GM18861 (cell line): ENCODE measurements around the gene TMCO4.

ENCODE experiments used
- ATAC-seq: cut with Tn5 transposase; IDR thresholded peaks from one replicate; pipeline ENCODE4 v1.9.1; 2021; ENCODE audit not compliant: unreplicated experiment

TMCO4 gene

DNA sequence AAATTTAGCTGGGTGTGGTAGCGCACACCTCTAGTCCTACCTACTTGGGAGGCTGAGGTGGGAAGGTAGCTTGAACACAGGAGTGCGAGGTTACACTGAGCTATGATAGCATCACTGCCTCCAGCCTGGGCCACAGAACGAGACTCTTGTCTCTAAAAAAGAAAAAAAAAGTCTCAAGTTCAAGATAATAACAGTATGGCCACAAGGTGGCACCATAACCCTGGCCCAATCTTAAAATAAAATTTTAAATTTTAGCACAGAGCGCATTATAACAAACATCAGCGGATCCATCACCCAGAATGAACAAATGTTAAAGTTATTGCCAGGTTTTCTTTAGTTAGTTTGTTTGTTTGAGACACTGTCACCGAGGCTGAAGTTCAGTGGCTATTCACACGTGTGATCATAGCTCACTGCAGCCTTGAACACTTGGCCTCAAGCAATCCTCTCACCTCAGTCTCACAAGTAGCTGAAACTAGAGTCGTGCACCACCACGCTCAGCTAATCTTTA, 137.9 kb downstream of the TMCO4 start:
- ATAC-seq: no peak

GRCh38 chr1:19658186-19658585, 141.5 kb downstream of the TMCO4 start:
- ATAC-seq: no peak

DNA sequence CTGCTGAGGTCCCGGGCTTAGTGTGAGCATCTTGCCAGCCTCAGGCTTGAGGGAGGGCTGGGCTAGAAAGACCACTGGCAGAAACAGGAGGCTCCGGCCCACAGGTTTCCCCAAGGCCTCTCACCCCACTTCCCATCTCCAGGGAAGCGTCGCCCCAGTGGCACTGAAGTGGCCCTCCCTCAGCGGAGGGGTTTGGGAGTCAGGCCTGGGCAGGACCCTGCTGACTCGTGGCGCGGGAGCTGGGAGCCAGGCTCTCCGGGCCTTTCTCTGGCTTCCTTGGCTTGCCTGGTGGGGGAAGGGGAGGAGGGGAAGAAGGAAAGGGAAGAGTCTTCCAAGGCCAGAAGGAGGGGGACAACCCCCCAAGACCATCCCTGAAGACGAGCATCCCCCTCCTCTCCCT, 142.2 kb downstream of the TMCO4 start:
- no peak for ATAC-seq

GRCh38 chr1:19656780-19657466, 142.8 kb downstream of the TMCO4 start:
- ATAC-seq: no peak

GRCh38 chr1:19656134-19656779, 143.5 kb downstream of the TMCO4 start:
- no peak for ATAC-seq

DNA sequence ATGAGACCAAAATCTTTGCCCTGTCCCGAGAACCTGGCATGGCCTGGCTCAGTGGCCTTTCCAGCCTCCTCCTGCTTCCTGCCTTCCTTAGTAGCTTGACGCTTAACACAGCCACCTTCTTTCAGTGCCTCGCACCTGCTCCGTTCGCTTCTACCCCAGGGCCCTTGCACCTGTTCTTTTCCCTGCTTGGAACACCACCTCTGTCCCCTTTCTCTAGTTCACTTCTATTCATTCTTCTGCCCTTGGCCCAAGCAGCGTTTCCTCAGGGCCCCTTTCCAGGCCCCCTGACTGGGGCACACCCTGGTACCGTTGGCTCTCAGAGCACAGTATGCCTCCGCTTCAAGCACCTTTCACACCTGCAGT, 144.0 kb downstream of the TMCO4 start:
- ATAC-seq: no peak

- ATAC-seq: no peak
These were observed 144.6 kb downstream of the TMCO4 start for GRCh38 chr1:19654886-19655717.

DNA sequence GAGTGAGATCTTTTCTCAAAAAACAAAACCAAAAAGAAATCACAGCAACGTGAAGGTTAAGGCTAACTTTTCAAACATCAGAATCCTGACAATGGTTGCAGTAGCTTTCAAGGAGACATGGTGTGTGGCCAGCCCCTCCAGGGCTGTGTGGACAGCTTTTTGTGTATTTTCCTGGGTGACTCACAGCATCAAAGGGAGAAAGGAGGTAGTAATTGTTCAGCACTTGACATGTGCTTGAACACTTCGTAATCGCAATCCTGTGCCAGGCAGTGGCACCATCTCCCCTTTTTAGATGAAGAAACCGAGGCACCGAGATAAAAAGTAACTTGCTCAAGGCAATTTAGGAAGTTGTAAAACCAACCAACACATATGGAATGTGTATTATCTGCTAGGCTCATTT, 145.3 kb downstream of the TMCO4 start:
- ATAC-seq: no peak

DNA sequence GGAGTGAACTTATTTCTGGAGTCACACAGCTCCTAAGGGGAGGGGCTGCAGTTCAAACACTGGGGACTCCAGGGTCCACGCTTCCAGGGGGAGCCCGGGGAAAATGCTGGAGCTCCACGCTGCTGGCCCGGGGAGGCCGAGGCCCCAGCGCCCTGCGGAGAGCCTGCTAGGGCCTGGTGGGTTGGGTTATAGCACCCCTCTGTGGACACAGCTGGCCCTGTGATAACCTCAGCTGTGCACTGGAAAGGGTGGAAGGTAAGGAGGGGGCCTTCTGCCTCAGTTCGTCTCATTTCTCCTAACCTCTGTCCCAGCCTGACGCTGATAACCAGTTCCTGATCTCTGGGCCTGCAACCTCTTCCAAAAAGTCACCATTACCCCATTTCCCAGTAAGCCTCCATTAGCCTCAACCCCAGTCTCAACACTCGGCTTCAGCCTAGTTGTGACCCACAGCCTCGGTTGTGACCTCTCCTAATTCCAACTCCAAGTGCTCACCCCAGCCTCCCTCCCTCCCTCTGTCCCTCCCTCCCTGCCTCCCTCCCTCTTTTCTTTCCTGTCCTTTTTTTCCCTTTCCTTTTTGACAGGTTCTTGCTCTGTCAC, 148.5 kb downstream of the TMCO4 start:
- no peak for ATAC-seq

GRCh38 chr1:19650416-19651140, 149.1 kb downstream of the TMCO4 start:
- ATAC-seq: no peak

GRCh38 chr1:19648689-19649088, 151.0 kb downstream of the TMCO4 start:
- ATAC-seq: no peak

DNA sequence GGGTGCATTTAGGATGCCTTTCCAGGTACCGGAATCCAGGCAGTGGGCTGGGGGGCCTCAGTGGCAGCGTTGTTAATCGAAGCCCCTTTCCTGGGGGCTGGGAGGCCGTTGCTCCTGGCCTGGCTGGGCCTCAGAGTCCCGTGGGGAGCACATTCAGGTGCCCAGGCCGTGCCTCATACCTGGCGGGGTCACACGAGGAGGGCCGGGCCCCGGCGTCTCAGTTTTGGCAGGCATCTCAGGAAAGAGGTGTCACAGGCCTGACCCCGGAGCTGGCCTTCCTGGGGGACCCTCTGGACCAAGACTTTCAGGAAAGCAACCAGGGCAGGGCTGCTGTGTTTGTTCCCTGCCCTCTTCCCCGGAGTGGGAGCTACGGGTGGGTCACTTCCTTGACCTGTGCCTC, 151.5 kb downstream of the TMCO4 start:
- ATAC-seq: no peak

- no peak for ATAC-seq
These were observed 152.1 kb downstream of the TMCO4 start for GRCh38 chr1:19647643-19648042.

GRCh38 chr1:19646377-19647319, 153.1 kb downstream of the TMCO4 start:
- ATAC-seq: no peak

GRCh38 chr1:19645411-19646251, 154.1 kb downstream of the TMCO4 start:
- no peak for ATAC-seq

- ATAC-seq: no peak
These were observed 154.9 kb downstream of the TMCO4 start for GRCh38 chr1:19644681-19645410.

- no peak for ATAC-seq
These were observed 155.4 kb downstream of the TMCO4 start for GRCh38 chr1:19644395-19644680.
